ENCODE results near the gene TAX1BP3.
A peak's percentile ranks its signal among the peaks of the same experiment; 100 is the strongest.

Gene TAX1BP3

DNA sequence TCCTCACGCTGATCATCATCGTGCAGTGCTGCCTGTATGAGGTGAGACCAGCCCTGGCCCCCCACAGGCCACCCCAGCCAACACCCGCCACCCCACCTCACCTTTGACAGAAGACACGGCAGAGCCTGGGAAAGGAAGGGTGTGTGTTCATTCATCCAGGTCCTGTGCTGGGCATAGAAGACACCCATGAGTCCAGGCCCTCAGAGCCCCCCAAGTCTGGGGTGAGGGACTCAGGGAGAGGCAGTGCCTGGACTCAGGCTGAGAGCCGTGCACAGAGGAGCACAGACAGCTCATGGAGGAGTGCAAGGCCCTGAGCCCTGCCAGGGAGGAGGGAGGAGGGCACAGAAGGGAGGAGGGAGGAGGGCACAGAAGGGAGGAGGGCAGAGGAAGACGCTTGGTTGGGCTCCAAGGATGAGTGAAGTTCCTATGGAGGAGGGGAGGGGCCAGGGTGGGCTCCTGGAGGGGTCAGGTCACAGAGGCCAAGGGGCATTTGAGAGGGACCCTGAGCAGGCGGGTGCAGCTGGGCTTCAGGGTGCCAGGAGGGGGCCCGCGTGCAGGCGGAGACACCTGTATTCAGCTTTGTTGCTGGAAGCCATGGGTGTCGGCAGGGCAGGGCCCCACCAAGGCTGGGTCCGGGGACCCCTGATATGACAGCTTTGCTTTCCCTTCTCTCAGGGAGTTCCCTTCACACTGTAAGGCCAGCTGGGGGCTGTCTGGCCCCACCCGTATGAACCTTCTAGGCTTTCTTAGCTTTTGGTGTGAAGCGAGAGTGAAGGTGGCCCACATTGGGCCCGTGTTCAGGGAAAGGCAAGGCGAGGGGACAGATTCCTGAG lies 11.4 kb downstream of the TAX1BP3 start:
- no peak overlapping the region for H3K4me3 ChIP-seq (ENCODE audit: low read depth, low read length)
- TF ChIP-seq, protein P1, sequence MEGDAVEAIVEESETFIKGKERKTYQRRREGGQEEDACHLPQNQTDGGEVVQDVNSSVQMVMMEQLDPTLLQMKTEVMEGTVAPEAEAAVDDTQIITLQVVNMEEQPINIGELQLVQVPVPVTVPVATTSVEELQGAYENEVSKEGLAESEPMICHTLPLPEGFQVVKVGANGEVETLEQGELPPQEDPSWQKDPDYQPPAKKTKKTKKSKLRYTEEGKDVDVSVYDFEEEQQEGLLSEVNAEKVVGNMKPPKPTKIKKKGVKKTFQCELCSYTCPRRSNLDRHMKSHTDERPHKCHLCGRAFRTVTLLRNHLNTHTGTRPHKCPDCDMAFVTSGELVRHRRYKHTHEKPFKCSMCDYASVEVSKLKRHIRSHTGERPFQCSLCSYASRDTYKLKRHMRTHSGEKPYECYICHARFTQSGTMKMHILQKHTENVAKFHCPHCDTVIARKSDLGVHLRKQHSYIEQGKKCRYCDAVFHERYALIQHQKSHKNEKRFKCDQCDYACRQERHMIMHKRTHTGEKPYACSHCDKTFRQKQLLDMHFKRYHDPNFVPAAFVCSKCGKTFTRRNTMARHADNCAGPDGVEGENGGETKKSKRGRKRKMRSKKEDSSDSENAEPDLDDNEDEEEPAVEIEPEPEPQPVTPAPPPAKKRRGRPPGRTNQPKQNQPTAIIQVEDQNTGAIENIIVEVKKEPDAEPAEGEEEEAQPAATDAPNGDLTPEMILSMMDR (IDR thresholded peaks at IDR 0.05; ENCODE audit: low read depth, low read length), result no peak

DNA sequence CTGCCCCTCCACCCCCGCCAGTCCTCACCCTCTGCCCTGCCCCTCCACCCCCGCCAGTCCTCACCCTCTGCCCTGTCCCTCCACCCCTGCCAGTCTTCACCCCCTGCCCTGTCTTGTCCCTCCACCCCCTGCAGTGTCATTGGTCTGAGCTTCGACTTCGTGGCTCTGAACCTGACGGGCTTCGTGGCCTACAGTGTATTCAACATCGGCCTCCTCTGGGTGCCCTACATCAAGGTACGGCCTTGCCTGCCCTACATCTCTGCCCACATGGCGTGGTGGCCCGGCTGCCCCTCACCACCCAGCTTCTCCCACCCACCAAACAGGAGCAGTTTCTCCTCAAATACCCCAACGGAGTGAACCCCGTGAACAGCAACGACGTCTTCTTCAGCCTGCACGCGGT lies 12.0 kb downstream of the TAX1BP3 start:
- no peak overlapping the region for H3K4me3 ChIP-seq (ENCODE audit: low read depth, low read length)
- TF ChIP-seq, protein P1 (IDR thresholded peaks at IDR 0.05; ENCODE audit: low read depth, low read length), result no peak

DNA sequence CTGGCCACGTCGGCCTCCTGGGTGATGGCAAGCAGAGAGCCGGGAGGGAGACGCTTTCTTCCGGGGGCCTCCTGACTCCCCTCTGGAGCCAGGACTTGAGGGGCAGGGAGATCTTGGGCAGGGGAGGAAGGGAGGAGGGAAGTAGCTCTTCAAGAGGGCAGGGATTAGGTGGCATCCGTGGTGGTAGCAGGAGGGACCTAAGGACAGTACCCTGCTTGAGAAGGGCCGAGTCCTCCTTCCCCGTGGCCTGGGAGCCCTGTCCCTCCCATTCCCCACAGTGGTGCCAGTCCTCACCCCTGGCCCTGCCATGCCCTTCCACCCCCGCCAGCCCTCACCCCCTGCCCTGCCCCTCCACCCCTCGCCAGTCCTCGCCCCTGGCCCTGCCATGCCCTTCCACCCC lies 12.6 kb downstream of the TAX1BP3 start:
- H3K4me3 ChIP-seq (ENCODE audit: low read depth, low read length), result no peak overlapping the region
- TF ChIP-seq, protein P1 (IDR thresholded peaks at IDR 0.05; ENCODE audit: low read depth, low read length), result no peak

DNA sequence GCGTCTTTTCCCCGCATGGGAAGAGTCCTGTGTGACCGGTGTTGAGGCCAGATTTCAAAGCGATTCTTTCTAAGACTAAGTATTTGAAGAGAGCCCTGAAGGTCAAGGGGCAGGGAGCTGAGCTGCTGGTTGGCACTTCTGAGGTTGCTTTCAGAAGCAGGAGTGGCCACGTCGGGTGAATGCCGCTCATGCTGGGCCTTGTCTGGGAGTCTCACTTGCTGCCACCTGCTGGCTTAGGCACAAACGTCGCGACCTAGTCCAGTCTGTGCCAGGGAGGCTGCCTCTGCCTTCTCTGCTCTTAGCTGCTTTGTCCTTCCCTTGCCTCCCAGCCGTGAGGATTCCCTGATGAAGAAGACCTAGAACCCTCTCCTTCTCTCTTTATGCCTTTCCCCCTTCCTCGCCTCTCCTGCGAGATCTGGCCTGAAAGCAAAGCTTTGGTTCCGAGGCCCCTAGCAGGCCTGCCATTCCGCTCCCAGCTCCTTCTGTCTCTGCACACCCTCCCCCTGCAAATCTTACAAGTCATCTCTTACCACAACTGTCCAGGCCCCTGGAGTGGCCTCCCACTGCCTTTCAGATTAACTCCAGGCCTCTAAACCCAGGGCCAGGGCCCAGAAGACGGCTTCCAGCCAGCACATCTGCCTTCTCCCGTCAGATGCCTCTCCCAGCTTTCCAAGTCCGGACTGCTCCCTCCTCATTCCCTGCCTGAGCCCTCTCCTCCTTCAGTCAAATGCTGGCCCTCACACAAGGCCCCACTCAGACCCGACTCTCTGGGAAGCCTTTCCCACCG lies 20.4 kb downstream of the TAX1BP3 start:
- no peak overlapping the region for H3K4me3 ChIP-seq (ENCODE audit: low read depth, low read length)
- TF ChIP-seq, protein P1 (IDR thresholded peaks at IDR 0.05; ENCODE audit: low read depth, low read length), result peak; percentile 35

DNA sequence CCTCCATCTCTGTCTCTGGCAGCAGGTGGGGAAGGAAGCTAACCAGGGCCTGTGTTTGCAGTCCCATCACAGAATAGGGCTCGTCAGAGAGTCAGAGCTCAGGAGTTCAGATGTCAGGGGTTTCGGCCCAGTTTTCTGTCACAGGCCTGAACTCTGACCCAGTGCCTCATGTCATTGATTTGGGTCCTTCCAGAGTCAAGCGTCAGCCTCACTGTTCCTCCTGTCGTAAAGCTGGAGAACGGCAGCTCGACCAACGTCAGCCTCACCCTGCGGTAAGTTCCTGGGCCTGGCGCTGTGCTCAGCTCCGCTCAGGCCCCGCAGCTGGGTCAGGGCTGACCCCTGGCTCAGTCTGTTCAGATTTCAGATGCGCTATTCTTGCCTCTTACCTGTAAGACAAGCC lies 21.1 kb downstream of the TAX1BP3 start:
- no peak overlapping the region for H3K4me3 ChIP-seq (ENCODE audit: low read depth, low read length)
- TF ChIP-seq, protein P1 (IDR thresholded peaks at IDR 0.05; ENCODE audit: low read depth, low read length), result no peak

DNA sequence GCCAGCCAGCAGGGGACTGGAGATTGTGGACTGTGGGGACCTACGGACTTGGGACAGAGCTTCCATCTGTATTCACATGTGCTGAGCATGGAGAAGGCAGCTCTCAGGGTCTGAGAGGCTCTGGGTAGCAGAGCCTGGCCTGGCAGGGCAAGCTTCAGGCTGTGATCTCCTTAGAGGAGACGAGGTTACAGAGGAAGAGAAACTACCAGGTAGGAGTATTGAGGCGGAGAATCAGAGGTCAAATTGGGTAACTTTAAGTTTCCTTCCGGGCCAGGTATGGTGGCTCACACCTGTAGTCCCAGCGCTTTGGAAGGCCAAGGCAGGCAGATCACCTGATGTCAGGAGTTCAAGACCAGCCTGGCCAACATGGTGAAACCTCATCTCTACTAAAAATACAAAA lies 23.1 kb downstream of the TAX1BP3 start:
- no peak overlapping the region for H3K4me3 ChIP-seq (ENCODE audit: low read depth, low read length)
- TF ChIP-seq, protein P1 (IDR thresholded peaks at IDR 0.05; ENCODE audit: low read depth, low read length), result no peak

DNA sequence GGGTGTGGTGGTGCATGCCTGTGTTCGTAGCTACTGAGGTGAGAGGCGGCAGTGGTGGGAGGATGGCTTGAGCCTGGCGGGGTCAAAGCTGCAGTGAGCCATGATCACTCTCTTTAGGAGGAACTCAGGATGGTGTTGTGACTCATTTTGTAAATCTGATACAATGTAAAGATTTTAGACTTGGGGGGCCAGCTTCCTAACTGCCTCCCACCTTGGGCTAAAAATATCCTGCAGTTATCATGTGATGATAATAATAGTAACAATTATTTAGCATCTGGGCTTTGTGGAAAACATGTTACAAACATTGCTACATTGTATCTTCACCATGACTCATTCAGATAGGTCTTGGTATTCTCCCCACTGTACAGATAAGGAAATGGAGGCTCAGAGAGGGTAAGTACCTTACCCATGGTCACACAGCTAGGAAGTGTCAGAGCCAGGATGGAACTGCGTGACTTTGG lies 24.5 kb downstream of the TAX1BP3 start:
- H3K4me3 ChIP-seq (ENCODE audit: low read depth, low read length), result no peak overlapping the region
- TF ChIP-seq, protein P1 (IDR thresholded peaks at IDR 0.05; ENCODE audit: low read depth, low read length), result no peak

Data from WI38 (cell line).